Activated naive CD8-positive, alpha-beta T cell treated with anti-CD3 and anti-CD28 coated beads for 36 hours (primary cell): ENCODE data around the gene ABHD8. TPM values are rescaled to one million over a fixed set of nuclear protein-coding genes. Genes with fewer than 3 reads are reported as not detected.
A peak's percentile ranks its signal among the peaks of the same experiment; 100 is the strongest.
"Not testable (repeated sequence)": the region's sequence is repeated elsewhere in the genome, so short reads cannot be mapped to it uniquely, and the experiment has no call there.

ENCODE experiments used
- DNase-seq: peaks from one replicate; pipeline ENCODE4 v3.0.0; 2021
- H3K27ac Mint-ChIP-seq: one replicate; pipeline ENCODE4 v1.8.0; 2022; ENCODE audit warnings: mild to moderate bottlenecking, moderate library complexity, mixed read lengths
- H3K27me3 Mint-ChIP-seq: one replicate; pipeline ENCODE4 v1.8.0; 2022; ENCODE audit warnings: mild to moderate bottlenecking, mixed read lengths
- H3K36me3 Mint-ChIP-seq: one replicate; pipeline ENCODE4 v1.8.0; 2021; ENCODE audit warnings: mild to moderate bottlenecking, mixed read lengths
- H3K4me1 Mint-ChIP-seq: one replicate; pipeline ENCODE4 v1.8.0; 2021; ENCODE audit warnings: mixed read lengths
- H3K4me3 Mint-ChIP-seq: one replicate; pipeline ENCODE4 v1.8.0; 2022; ENCODE audit warnings: mild to moderate bottlenecking, moderate library complexity, mixed read lengths
- H3K9me3 Mint-ChIP-seq: one replicate; pipeline ENCODE4 v1.8.0; 2022; ENCODE audit warnings: mixed read lengths
- total RNA-seq, 2 experiments: library from RNA; stranded (reverse); gene quantifications; one replicate each; pipeline ENCODE4 v1.2.3, GENCODE V29; 2021

ABHD8 gene
- total RNA-seq, 2 experiments from 2014 or later, result 4.1 to 4.9 TPM

DNA sequence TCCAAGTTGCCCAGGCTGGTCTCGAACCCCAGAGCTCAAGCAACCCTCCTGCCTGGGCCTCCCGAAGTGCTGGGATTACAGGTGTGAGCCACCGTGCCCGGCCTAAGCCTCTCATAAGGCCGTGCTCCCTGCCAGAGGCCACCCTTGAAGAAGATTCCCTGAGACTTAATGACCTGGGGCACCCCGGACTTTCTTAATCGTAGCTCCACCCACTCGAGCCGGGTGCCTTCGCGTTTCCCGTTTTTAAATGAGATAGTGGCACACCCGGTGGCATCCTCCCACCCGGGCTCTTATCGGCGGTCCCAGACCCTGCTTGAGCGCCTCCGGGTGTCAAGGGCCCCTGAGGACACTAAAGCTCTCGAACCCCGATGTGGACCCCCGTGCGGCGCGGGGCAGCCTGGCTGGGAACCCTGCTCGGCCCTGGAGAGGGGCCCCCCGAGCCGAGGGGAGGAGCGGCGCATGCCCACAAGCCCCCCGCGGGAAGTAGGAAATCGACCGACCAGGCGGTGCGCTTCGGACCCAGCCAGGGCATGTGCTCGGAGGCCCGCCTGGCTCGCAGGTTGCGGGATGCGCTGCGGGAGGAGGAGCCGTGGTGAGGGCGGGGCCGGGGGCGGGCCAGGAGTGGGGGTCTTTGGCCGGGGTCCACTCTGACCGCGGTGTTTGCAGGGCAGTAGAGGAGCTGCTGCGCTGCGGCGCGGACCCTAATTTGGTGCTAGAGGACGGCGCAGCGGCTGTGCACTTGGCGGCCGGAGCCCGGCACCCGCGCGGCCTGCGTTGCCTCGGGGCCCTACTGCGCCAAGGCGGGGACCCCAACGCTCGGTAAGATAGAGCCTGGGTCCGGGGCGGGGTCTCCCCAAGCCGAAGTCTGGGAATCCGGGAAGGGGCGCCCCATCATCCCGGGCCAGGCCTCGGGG lies 21.6 kb downstream of the ABHD8 start, which contains the start of gene ANKLE1:
ANKLE1 (plus strand) TSS at position 511 of the 914 bp plus-strand sequence; CDS start at position 531, 20 bp downstream.
- Mint-ChIP-seq H3K36me3 (peaks cover 34% of the 10 kb centered on the region), H3K4me3 (peak within 1 kb of the TSS; percentile 85), H3K27me3 (peaks cover 2% of the 10 kb centered on the region), H3K27ac (peak within 1 kb of the TSS; percentile 75), H3K4me1 (peaks cover 8% of the 10 kb centered on the region), H3K9me3 (no peaks in the 10 kb centered on the region)
- DNase-seq, result peak; percentile 73

DNA sequence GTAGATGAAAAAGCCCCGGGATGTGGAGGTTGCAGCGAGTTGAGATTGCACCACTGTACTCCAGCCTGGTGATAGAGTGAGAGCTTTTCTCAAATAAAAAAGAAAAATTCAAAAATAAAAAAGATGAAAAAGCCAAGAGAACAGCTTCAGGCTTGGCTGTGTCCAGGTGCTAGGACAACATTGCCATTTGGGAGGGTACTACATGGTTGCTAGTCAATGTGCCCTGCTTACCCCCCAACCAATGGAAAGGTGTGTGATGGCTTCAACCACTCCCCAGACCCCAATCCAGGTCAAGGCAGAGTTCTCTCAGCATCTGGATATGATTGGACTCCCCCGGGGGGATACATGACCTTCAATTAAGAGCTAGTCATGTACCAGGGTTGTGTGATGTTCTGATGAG lies 23.8 kb downstream of the ABHD8 start:
- no peak for DNase-seq
- H3K9me3 Mint-ChIP-seq, result no peaks in the 10 kb centered on the region
- no peak overlapping the region for H3K27ac Mint-ChIP-seq
- H3K27me3 Mint-ChIP-seq, result peaks cover 2% of the 10 kb centered on the region
- H3K36me3 Mint-ChIP-seq, result peaks cover 31% of the 10 kb centered on the region
- H3K4me3 Mint-ChIP-seq, result no peak overlapping the region
- H3K4me1 Mint-ChIP-seq, result peaks cover 8% of the 10 kb centered on the region

DNA sequence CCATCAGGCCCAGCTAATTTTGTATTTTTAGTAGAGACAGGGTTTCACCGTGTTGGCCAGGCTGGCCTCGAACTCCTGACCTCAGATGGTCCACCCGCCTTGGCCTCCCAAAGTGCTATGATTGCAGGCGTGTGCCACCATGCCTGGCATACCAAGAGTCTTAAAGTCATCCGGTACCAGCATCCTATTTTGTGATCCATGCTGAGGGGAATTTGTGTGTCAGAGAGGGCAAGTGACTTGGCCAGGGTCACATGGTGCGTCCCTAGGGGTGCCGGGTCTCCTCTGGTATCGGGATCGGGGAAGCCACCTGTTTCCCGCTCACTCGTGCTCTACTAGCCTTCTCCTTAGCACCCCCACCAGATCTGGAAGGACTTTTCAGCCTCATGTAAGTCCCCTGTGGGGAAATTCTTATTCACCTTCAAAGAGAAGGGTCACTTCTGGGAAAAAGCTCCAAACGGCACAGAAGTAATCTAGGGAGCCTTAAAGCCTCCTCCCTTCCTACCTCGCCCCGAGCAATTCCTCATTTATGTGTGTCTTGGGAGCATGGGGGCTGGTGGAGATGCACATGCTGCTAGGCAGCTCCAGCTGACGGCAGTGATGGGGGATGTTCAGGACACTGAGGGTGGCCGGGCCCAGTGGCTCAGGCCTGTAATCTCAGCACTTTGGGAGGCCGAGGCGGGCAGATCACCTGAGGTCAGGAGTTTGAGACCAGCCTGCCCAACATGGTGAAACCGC lies 27.6 kb downstream of the ABHD8 start:
- no peak overlapping the region for H3K27ac Mint-ChIP-seq
- H3K27me3 Mint-ChIP-seq, result no peaks in the 10 kb centered on the region
- peaks cover 28% of the 10 kb centered on the region for H3K36me3 Mint-ChIP-seq
- DNase-seq, result no peak
- no peaks in the 10 kb centered on the region for H3K4me1 Mint-ChIP-seq
- no peaks in the 10 kb centered on the region for H3K9me3 Mint-ChIP-seq
- no peak overlapping the region for H3K4me3 Mint-ChIP-seq

DNA sequence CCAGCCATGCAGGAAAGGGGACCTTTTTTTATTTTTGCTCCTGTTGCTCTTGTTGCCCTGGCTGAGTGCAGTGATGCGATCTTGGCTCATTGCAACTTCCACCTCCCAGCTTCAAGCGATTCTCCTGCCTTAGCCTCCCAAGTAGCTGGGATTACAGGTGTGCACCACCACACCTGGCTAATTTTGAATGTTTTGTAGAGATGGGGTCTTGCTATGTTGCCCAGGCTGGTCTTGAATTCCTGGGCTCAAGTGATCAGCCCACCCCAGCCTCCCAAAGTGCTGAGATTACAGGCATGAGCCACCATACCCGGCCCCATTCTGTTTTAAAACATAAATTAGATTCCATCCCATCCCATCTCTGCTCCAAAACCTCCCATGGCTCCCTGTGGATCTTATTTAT lies 28.3 kb downstream of the ABHD8 start:
- H3K36me3 Mint-ChIP-seq, result peaks cover 34% of the 10 kb centered on the region
- H3K27me3 Mint-ChIP-seq, H3K4me1 Mint-ChIP-seq, DNase-seq, H3K9me3 Mint-ChIP-seq, H3K27ac Mint-ChIP-seq, H3K4me3 Mint-ChIP-seq: not testable (repeated sequence)

DNA sequence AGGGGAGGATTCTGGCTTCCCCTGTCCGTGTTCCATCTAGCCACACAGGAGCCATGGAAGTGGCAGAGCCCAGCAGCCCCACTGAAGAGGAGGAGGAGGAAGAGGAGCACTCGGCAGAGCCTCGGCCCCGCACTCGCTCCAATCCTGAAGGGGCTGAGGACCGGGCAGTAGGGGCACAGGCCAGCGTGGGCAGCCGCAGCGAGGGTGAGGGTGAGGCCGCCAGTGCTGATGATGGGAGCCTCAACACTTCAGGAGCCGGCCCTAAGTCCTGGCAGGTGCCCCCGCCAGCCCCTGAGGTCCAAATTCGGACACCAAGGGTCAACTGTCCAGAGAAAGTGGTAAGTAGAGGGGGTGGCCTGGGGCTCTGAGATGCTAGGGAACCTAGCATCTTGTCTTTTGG lies 34.5 kb downstream of the ABHD8 start:
- peaks cover 4% of the 10 kb centered on the region for H3K9me3 Mint-ChIP-seq
- no peak for DNase-seq
- peaks cover 20% of the 10 kb centered on the region for H3K36me3 Mint-ChIP-seq
- H3K4me3 Mint-ChIP-seq, result peak overlapping the region; percentile 86
- H3K4me1 Mint-ChIP-seq, result peaks cover 8% of the 10 kb centered on the region
- H3K27me3 Mint-ChIP-seq, result peaks cover 4% of the 10 kb centered on the region
- no peak overlapping the region for H3K27ac Mint-ChIP-seq

DNA sequence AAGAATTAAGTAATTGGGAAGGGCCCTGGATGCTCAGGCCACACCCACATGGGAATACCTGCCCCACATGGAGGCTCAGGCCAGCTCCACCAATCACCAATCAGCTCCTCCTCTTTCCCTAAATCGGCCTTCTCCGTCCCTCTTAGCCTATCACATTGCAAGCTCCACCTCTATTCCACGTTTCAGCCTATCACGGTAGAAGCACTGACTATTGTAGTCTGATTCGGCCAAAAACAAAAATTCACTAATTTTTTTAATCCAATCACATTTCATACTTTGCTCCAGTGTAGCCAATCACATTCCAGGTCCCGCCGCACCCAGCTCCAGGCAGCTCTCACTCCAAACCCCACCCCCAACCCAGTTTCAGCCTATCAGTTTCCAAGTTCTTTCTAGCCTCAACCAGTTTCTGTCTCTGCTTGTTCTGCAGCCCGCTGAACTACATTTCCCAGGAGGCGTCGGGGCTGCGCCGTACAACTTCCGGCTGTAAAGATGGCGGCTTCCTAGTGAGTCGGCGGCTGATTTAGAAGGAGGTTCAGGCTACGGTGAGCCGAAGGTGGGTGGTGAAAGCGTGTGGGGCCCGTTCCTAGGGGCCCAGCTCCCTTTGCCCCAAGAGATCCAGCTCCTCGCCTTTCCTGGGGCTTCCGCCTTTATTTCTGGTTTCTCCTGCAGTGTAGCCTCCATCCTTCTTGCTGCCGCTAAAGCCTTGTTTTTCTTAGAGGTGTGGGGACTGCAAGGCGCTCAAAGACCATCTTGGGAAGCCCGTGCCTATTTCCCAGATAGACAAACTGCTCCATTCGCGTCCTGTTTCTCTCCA lies 36.0 kb downstream of the ABHD8 start, which contains the start of gene BABAM1:
BABAM1 (plus strand) TSS at position 469 of the 814 bp plus-strand sequence. CDS start 1,364 bp downstream, outside the sequence.
- Mint-ChIP-seq H3K4me3 (peak within 1 kb of the TSS; percentile 86), H3K27ac (peak within 1 kb of the TSS; percentile 73), H3K9me3 (peaks cover 4% of the 10 kb centered on the region), H3K27me3 (peaks cover 4% of the 10 kb centered on the region), H3K36me3 (peaks cover 18% of the 10 kb centered on the region), H3K4me1 (peaks cover 8% of the 10 kb centered on the region)
- peak; percentile 95 for DNase-seq

DNA sequence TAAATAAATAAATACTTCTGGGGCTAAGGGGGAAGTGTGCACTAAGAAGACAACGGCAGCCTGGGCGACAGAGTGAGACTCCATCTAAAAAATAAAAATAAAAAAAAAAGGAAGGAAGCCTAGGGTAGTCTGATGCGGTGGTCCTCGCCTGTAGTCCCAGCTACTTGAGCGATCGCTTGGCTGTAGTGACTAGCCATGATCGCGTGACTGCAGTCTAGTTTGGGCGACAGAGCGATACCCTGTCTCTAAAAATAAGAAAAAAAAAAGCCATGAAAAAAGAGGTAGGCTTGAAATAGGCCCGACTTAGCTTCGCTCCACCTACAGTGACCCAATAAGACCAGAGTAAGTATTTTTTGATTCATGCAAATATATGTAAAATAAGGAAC lies 36.6 kb downstream of the ABHD8 start:
- peaks cover 8% of the 10 kb centered on the region for H3K4me1 Mint-ChIP-seq
- H3K27ac Mint-ChIP-seq, result peak overlapping the region; percentile 73
- peaks cover 4% of the 10 kb centered on the region for H3K9me3 Mint-ChIP-seq
- H3K4me3 Mint-ChIP-seq, result peak overlapping the region; percentile 86
- H3K36me3 Mint-ChIP-seq, result peaks cover 18% of the 10 kb centered on the region
- peaks cover 4% of the 10 kb centered on the region for H3K27me3 Mint-ChIP-seq
- DNase-seq, result no peak

DNA sequence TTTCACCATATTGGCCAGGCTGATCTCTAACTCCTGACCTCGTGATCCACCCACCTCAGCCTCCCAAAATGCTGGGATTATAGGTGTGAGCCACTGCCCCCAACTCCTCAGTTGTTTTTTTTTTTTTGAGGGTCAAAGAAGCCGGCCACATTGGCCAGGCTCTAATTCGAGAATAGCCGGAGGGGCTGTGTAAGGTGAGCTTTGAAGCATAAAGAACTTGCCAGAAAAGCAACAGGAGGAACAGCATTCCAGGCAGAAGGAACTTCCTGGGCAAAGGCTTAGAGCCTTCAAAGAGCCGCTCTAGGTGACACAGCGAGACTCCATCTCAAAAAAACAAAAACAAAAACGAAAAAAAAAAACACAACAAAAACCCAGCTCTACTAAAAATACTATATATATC lies 37.2 kb downstream of the ABHD8 start:
- Mint-ChIP-seq H3K4me3 (no peak overlapping the region), H3K27ac (no peak overlapping the region)
- DNase-seq, result no peak

DNA sequence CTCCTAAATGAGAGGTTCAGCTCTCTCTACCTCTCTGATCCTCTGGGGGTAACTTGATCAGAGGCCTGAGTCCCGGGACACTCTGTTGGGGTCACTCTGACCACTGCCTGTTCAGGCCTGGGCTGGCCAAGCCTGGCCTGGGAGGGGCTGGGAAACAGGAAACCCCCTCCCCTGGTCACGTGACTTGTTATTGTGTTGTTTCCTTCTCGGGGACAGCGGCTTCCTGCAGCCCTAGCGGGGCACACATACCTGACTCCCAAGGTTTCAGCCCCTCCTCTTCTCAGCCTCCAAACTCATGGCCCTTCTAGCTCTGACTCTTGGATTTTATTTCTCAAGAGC lies 38.6 kb downstream of the ABHD8 start, which contains the start of gene USHBP1:
USHBP1 (minus strand) TSS at position 105 of the 339 bp plus-strand sequence. CDS start 446 bp downstream, outside the sequence.
- H3K27me3 Mint-ChIP-seq, result peaks cover 4% of the 10 kb centered on the region

More for the DNA sequence above, 37.2 kb downstream of the ABHD8 start:
- Mint-ChIP-seq H3K4me1 (peaks cover 8% of the 10 kb centered on the region), H3K9me3 (peaks cover 4% of the 10 kb centered on the region), H3K27me3 (peaks cover 4% of the 10 kb centered on the region), H3K36me3 (peaks cover 14% of the 10 kb centered on the region)

DNA sequence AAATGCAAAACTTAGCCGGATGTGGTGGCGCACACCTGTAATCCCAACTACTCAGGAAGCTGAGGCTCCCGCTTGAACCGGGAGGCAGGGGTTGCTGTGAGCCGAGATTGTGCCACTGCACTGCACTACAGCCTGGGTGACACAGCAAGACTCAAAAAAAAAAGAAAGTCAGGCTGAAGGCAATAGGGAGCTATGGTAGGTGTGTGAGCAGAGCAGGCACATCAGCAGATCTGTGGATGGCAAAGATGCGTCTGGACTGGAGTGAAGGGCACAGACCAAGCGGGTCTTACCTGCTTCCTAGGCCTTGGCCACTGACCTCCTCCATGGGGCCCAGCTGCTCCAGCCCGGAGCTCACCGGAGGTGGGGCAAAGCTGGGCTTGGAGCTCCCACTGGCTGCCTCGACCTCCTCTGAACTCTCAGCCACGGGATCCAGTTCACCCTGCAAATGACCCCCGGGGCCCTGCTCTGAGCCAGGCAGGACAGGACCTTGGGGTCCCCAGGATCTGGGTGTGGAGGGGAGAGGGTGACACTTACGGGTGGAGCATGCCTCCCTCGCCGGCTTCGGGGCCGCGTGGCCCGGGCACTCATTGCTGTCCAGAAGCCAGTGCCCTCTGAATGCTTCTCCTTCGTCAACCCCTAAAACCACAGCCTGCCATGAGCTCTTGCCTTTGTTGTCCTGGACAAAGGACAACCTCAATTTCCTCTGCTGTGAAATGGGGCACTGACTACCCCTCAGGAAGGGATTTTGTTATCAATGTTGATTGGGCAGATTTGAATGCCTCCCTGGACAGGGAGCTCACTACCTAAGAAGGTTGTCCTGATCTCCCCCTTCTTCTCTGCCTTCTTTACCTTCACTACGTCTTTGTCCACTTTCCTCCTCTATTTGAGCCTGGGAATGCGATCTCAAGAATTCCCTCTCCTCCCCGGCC lies 39.2 kb downstream of the ABHD8 start:
- Mint-ChIP-seq H3K27me3 (peaks cover 4% of the 10 kb centered on the region), H3K4me1 (peaks cover 10% of the 10 kb centered on the region), H3K9me3 (peaks cover 5% of the 10 kb centered on the region), H3K4me3 (no peak overlapping the region), H3K27ac (no peak overlapping the region), H3K36me3 (peaks cover 2% of the 10 kb centered on the region)
- no peak for DNase-seq

More for the DNA sequence above, 38.6 kb downstream of the ABHD8 start, which contains the start of gene USHBP1:
- Mint-ChIP-seq H3K4me1 (peaks cover 10% of the 10 kb centered on the region), H3K27ac (no peak within 1 kb of the TSS), H3K9me3 (peaks cover 5% of the 10 kb centered on the region), H3K4me3 (no peak within 1 kb of the TSS), H3K36me3 (peaks cover 4% of the 10 kb centered on the region)
- no peak for DNase-seq

DNA sequence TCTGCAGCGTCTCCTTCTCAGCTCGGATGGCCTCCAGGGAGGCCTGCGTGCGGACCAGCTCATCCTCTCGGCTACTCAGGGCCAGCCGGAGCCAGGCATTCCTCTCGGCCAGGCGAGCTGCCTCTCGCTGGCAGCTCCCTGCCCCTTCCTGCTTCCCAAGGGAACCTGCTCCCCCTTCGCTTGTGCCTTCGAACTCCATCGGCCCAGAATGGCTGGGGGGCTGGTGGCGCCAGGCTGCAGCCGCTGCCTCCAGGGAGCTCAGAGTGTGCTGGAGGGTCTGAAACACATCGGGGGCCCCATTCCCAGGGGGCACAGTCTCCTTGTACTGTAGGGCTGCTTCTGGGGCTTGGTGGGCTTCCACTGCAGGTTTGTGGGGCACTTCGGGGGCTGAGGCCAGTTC lies 40.7 kb downstream of the ABHD8 start:
- Mint-ChIP-seq H3K27me3 (peaks cover 4% of the 10 kb centered on the region), H3K9me3 (peaks cover 5% of the 10 kb centered on the region), H3K4me3 (no peak overlapping the region), H3K36me3 (peaks cover 2% of the 10 kb centered on the region), H3K4me1 (peaks cover 10% of the 10 kb centered on the region), H3K27ac (no peak overlapping the region)
- no peak for DNase-seq

DNA sequence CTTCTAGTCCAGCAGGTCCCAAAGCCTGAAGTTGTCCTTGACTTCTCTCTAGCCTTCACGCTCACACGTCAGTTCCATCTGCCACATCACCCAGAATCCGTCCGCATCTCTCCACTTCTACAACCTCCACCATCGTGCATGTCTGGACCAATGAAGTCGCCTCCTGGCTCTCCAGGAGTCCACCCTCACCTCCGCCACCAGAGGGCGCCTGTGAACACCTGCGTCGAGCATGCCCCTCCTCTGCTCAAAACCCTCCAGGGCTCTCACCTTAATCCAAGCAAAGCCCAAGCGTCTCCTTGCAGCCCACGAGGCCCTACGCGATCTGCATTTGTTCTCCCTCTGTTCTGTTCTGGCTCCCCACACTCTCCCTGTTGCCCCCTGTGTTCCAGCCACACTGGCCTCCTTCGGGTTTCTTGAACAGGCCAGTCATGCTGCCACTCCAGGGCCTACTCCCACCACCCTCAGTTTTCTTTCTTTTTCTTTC lies 42.3 kb downstream of the ABHD8 start:
- Mint-ChIP-seq H3K4me3 (no peak overlapping the region), H3K27me3 (no peaks in the 10 kb centered on the region), H3K4me1 (peaks cover 3% of the 10 kb centered on the region), H3K27ac (no peak overlapping the region), H3K9me3 (peaks cover 1% of the 10 kb centered on the region), H3K36me3 (no peaks in the 10 kb centered on the region)
- DNase-seq, result peak; percentile 88

DNA sequence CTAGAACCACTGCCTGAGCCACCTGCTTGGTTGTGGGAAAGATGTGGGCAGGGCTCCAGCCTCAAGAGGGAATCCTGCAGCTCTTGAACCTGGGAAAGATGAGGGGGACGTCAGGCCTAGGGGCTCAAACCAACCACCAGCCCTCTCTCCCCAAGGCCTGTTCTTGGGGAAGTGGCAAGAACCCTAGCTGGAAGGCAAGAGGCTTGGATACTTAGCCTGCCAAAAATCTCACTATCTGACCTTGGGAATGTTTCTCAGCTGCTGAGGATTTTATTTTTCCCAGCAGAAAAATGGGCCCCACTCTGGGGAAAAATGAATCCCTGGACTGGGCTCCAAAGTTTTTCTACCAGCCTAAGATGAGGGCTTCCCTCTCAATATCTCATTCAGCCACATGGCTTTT lies 43.3 kb downstream of the ABHD8 start:
- Mint-ChIP-seq H3K27me3 (no peaks in the 10 kb centered on the region), H3K4me1 (peaks cover 3% of the 10 kb centered on the region), H3K27ac (no peak overlapping the region), H3K36me3 (no peaks in the 10 kb centered on the region), H3K9me3 (peaks cover 1% of the 10 kb centered on the region), H3K4me3 (no peak overlapping the region)
- DNase-seq, result no peak
